Dedifferentiated amniotic fluid mesenchymal stem cell (primary cell): ENCODE data around the gene GRIP1.

Experiments used
- DNase-seq: peaks from one replicate; pipeline ENCODE4 v3.0.0-alpha.2; 2016; ENCODE audit errors: extremely low spot score

The GRIP1 gene

GRCh38 chr12:66602483-66603143 is 76.3 kb downstream of the GRIP1 start:
- no peak for DNase-seq

DNA sequence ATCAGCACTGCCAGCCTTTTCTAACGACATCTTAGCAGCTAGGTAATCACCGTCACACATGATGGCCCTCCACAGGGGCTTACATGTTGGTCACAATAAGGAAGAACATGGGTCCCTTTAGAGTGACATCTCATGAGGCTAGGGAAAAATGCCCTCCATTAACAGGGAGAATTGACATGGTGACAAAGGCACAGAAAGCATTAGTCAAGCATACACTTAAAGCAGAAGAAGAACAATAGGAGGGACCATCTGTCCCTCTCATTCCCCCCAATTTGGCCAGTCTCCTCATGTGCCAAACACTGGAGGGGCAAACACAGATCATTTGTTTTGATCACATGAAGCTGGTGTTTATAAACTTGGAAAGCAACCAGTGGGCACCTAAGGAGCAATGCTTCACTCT is 78.0 kb downstream of the GRIP1 start:
- no peak for DNase-seq

DNA sequence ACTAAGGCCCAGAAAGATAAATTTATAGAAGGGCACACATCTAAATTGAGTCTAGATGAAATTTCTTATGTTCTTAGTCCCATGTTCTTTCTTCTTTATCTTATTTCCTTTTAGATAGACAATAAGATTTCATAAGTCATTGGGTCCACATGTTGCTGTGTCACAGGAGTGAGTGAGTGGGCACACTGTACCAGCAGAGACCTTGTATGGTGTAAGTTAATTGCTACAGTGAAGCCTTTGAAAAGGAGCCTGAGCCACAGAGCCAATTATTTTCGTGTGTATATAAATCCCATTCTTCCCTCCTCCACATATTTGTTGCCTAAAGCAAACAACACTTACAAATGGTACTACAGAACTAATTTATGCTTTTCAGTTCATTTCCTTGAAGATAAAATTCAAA is 79.1 kb downstream of the GRIP1 start:
- no peak for DNase-seq

- no peak for DNase-seq
Observed at GRCh38 chr12:66598608-66599007, 80.3 kb downstream of the GRIP1 start.

DNA sequence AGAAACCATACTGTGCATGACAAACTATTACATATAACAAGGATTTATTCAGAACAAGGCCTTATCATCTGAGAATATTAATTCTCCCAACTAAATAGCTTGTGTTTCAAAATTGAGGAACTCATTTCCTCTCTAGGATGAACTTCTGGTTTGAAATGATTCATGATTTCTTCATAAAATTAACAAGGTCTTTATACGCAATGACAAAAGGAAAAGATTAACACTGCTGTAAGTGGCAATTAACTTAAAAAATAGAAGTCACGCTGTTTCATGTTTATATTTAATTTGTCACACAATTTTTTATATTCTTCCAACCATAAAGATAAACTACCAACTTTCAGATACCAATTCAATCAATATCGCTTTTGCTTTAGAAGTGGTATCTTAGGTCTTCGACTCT is 80.8 kb downstream of the GRIP1 start:
- DNase-seq, result no peak

DNA sequence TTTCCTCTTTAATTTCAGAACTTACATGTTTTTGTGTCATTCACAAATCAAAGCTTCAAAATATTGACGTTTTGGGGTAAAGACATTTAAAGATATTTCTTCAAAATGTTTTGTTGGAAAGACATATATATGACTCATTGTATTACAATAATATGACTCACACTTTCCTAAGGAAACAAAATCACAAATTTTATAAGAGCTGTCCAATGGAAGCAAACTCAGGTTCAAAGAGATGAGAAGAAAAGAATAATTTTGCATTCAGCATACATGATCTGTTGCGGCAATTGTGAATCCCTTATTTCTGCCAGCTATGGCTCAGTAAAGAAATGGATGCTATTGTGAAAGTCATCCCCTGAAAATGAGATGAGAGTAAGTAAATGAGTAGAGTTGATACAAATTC is 82.7 kb downstream of the GRIP1 start:
- no peak for DNase-seq

GRCh38 chr12:66594688-66595087 is 84.2 kb downstream of the GRIP1 start:
- no peak for DNase-seq

GRCh38 chr12:66590275-66590985 is 88.4 kb downstream of the GRIP1 start:
- no peak for DNase-seq

DNA sequence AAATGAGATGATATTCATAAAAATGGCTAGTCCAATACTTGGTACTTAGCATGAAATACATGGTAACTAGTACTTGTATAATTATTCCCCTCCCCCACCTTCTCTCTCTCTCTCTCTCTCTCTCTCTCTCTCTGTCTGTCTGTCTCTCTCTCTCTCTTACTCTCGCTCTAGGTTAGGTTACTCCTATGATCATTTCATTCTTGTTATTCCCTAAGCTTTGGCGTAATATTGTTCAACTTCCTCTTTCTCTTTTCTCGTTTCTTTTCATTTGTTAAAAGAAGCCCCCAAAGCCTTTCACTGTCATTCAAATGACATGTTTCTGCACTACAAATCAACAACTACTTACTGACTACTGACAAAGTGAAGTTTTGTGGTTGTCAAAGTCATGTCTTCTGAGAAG is 89.8 kb downstream of the GRIP1 start:
- no peak for DNase-seq

DNA sequence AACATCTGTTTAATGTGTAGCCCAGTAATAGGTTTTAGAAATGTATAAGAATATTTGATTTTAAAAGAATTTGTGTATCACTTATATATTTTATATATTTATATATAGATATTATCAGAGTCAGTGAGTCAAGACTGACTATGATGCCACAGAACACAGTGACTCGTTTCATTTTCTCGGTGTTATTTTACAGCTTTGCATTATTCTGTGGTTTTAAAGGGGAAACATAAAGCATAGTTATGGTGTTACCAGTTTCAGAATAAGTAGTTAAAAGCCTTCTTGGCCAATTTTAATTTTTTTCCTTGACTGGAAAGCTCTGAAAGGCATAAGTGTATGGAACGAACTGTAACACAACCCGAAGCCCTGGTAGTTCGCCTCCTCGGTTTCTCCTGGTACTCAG is 91.0 kb downstream of the GRIP1 start:
- DNase-seq, result no peak

GRCh38 chr12:66584673-66585072 is 94.2 kb downstream of the GRIP1 start:
- no peak for DNase-seq

GRCh38 chr12:66573605-66574004 is 105.3 kb downstream of the GRIP1 start:
- no peak for DNase-seq

DNA sequence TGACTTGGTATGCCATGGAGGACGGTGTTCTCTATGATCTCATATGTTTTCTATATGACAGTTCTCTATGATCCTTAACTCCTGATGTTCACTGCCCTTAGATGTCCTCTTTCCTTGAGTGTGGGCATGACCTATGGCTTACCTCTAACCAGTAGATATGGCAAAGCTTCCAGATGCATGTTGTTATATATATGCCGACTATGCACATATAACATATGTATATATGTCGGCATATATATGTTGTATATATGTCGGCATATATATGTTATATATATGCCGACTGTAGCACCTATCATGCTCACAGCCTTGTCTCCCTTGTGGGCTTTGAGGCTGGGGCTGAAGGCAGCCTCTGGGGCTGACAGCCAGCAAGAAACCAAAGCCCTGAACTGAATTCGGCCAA is 106.0 kb downstream of the GRIP1 start:
- no peak for DNase-seq

DNA sequence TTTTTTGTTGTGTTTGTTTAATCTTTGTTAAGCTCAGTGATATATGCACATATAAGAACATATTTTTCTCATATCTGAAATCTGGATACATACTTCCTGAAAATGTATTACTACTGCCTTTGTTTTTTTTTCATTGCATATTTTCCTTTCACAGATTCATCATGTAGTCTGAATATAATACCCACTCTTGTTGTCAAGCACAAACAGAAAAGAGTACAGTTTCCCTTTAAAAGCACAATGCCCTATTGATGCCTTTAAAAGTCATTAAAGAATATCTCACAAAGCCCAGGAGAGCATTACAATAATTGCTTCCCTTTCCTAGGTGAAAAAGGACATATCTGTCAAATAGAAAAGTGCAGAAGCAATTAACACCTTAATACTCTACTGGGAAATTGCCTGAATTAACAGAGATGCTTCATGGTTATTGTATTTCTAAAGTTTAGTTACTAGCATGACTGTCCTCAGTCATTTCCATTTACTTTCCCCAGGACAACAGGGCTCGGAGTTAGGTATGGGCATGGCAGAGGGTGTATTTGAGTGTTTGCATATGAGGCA is 107.4 kb downstream of the GRIP1 start:
- DNase-seq, result no peak

GRCh38 chr12:66563220-66563619 is 115.7 kb downstream of the GRIP1 start:
- no peak for DNase-seq

- DNase-seq, result no peak
Observed at GRCh38 chr12:66555113-66555512, 123.8 kb downstream of the GRIP1 start.

- DNase-seq, result no peak
Observed at GRCh38 chr12:66552716-66553115, 126.2 kb downstream of the GRIP1 start.

DNA sequence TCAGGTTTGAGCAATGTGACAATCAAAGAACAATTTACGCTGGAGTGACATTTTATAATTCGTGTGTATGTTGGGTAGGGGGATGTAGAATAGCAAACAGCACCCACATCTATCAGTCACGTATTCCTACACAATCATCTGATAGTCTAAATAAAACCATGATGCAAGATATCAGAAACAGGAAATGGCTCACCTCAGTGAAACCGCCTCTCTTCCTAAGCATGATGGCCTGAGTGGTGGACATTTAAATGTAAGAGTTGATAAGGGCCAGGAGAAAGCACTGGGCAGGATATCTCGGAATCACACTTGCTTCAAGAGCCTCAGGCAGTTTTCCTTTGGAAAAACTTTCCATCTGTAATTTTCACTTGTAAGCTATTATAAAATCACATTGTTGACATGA is 128.2 kb downstream of the GRIP1 start:
- no peak for DNase-seq

DNA sequence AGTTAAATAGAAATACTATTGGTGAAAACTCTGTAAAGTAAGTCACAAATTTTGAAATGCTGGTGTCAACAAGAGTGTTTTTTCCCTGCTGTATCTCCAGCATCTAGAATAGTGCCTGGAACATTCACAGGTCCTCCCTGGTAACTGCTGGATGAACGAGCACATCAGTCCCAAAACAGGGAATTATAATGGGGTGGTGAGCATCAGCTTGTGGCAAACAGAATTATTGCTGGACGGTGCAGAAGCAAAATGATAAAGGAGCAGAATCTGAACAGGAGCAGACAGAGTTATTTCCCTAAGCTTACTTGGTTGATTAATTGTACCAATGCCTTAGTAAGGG is 129.9 kb downstream of the GRIP1 start:
- DNase-seq, result no peak

GRCh38 chr12:66548338-66549049 is 130.4 kb downstream of the GRIP1 start:
- DNase-seq, result no peak

DNA sequence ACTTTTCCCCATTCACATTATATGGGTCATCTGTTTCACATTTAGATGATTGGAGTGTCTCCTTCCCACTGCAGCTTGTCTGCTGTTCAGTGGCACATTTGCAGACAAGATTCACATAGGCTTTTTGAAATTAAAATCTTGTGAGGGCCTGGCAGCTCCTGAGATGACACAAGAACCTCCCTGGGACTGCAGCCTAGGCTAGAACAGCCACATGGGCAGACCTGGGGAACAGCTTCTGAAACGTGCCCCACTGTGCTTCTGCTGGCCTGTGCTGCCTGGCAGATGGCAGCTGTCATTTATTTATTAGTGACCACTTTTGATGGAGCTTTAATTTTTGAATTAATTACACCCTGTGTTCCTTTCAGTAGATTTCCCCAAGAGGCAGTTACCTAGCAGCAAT is 137.4 kb downstream of the GRIP1 start:
- DNase-seq, result no peak

- DNase-seq, result no peak
Observed at GRCh38 chr12:66539431-66539830, 139.4 kb downstream of the GRIP1 start.

- no peak for DNase-seq
Observed at GRCh38 chr12:66538970-66539369, 139.9 kb downstream of the GRIP1 start.
